ENCODE data around the gene TOPBP1.

Gene TOPBP1

GRCh38 chr3:133655731-133656515 lies 5.8 kb downstream of the TOPBP1 start:
- no peaks in the 10 kb centered on the region for H3K27me3 Mint-ChIP-seq
- H3K27ac Mint-ChIP-seq = no peak overlapping the region
- no peak overlapping the region for H3K4me3 Mint-ChIP-seq
- no peaks in the 10 kb centered on the region for H3K9me3 Mint-ChIP-seq (ENCODE audit: low read depth)
- peaks cover 5% of the 10 kb centered on the region for H3K36me3 Mint-ChIP-seq
- H3K4me1 Mint-ChIP-seq (ENCODE audit: low read depth) = peaks cover 16% of the 10 kb centered on the region

- Mint-ChIP-seq H3K27ac (no peak overlapping the region), H3K4me3 (no peak overlapping the region), H3K27me3 (no peaks in the 10 kb centered on the region), H3K9me3 (ENCODE audit: low read depth) (no peaks in the 10 kb centered on the region), H3K4me1 (ENCODE audit: low read depth) (peaks cover 5% of the 10 kb centered on the region), H3K36me3 (peaks cover 9% of the 10 kb centered on the region)
Measured at GRCh38 chr3:133649486-133650068, 12.2 kb downstream of the TOPBP1 start.

- Mint-ChIP-seq H3K27ac (no peak overlapping the region), H3K4me1 (ENCODE audit: low read depth) (peaks cover 5% of the 10 kb centered on the region), H3K36me3 (peaks cover 26% of the 10 kb centered on the region), H3K4me3 (no peak overlapping the region), H3K9me3 (ENCODE audit: low read depth) (no peaks in the 10 kb centered on the region), H3K27me3 (no peaks in the 10 kb centered on the region)
Measured at GRCh38 chr3:133644768-133645167, 17.0 kb downstream of the TOPBP1 start.

- H3K27me3 Mint-ChIP-seq = no peaks in the 10 kb centered on the region
- no peaks in the 10 kb centered on the region for H3K9me3 Mint-ChIP-seq (ENCODE audit: low read depth)
- no peak overlapping the region for H3K27ac Mint-ChIP-seq
- peaks cover 37% of the 10 kb centered on the region for H3K36me3 Mint-ChIP-seq
- H3K4me1 Mint-ChIP-seq (ENCODE audit: low read depth) = peaks cover 5% of the 10 kb centered on the region
- H3K4me3 Mint-ChIP-seq = no peak overlapping the region
Measured at GRCh38 chr3:133643611-133644010, 18.1 kb downstream of the TOPBP1 start.

- Mint-ChIP-seq H3K27me3 (no peaks in the 10 kb centered on the region), H3K9me3 (ENCODE audit: low read depth) (no peaks in the 10 kb centered on the region), H3K27ac (no peak overlapping the region), H3K36me3 (peaks cover 35% of the 10 kb centered on the region), H3K4me3 (no peak overlapping the region), H3K4me1 (ENCODE audit: low read depth) (no peaks in the 10 kb centered on the region)
Measured at GRCh38 chr3:133641254-133641653, 20.5 kb downstream of the TOPBP1 start.

- Mint-ChIP-seq H3K27me3 (no peaks in the 10 kb centered on the region), H3K27ac (no peak overlapping the region), H3K4me3 (no peak overlapping the region), H3K36me3 (peaks cover 22% of the 10 kb centered on the region), H3K9me3 (ENCODE audit: low read depth) (no peaks in the 10 kb centered on the region), H3K4me1 (ENCODE audit: low read depth) (peaks cover 6% of the 10 kb centered on the region)
Measured at GRCh38 chr3:133633439-133633838, 28.3 kb downstream of the TOPBP1 start.

- Mint-ChIP-seq H3K9me3 (ENCODE audit: low read depth) (no peaks in the 10 kb centered on the region), H3K27me3 (no peaks in the 10 kb centered on the region), H3K36me3 (peaks cover 24% of the 10 kb centered on the region), H3K27ac (no peak overlapping the region), H3K4me3 (no peak overlapping the region), H3K4me1 (ENCODE audit: low read depth) (peaks cover 5% of the 10 kb centered on the region)
Measured at GRCh38 chr3:133629146-133629545, 32.6 kb downstream of the TOPBP1 start.

GRCh38 chr3:133627789-133628188 lies 34.0 kb downstream of the TOPBP1 start:
- Mint-ChIP-seq H3K4me1 (ENCODE audit: low read depth) (peaks cover 5% of the 10 kb centered on the region), H3K9me3 (ENCODE audit: low read depth) (no peaks in the 10 kb centered on the region), H3K27me3 (no peaks in the 10 kb centered on the region), H3K36me3 (peaks cover 27% of the 10 kb centered on the region), H3K4me3 (no peak overlapping the region), H3K27ac (no peak overlapping the region)

GRCh38 chr3:133620066-133620784 lies 41.5 kb downstream of the TOPBP1 start:
- Mint-ChIP-seq H3K4me1 (ENCODE audit: low read depth) (no peaks in the 10 kb centered on the region), H3K27me3 (no peaks in the 10 kb centered on the region), H3K9me3 (ENCODE audit: low read depth) (no peaks in the 10 kb centered on the region), H3K27ac (no peak overlapping the region), H3K36me3 (peaks cover 19% of the 10 kb centered on the region), H3K4me3 (no peak overlapping the region)

- no peaks in the 10 kb centered on the region for H3K4me1 Mint-ChIP-seq (ENCODE audit: low read depth)
- H3K27ac Mint-ChIP-seq = no peak overlapping the region
- no peaks in the 10 kb centered on the region for H3K9me3 Mint-ChIP-seq (ENCODE audit: low read depth)
- no peak overlapping the region for H3K4me3 Mint-ChIP-seq
- peaks cover 17% of the 10 kb centered on the region for H3K36me3 Mint-ChIP-seq
- no peaks in the 10 kb centered on the region for H3K27me3 Mint-ChIP-seq
Measured at GRCh38 chr3:133611534-133611933, 50.2 kb downstream of the TOPBP1 start.

- Mint-ChIP-seq H3K27ac (no peak overlapping the region), H3K36me3 (peaks cover 17% of the 10 kb centered on the region), H3K27me3 (no peaks in the 10 kb centered on the region), H3K9me3 (ENCODE audit: low read depth) (no peaks in the 10 kb centered on the region), H3K4me1 (ENCODE audit: low read depth) (no peaks in the 10 kb centered on the region), H3K4me3 (no peak overlapping the region)
Measured at GRCh38 chr3:133610031-133610430, 51.7 kb downstream of the TOPBP1 start.

- no peak overlapping the region for H3K4me3 Mint-ChIP-seq
- no peaks in the 10 kb centered on the region for H3K27me3 Mint-ChIP-seq
- no peaks in the 10 kb centered on the region for H3K9me3 Mint-ChIP-seq (ENCODE audit: low read depth)
- no peaks in the 10 kb centered on the region for H3K4me1 Mint-ChIP-seq (ENCODE audit: low read depth)
- H3K36me3 Mint-ChIP-seq = peaks cover 18% of the 10 kb centered on the region
- no peak overlapping the region for H3K27ac Mint-ChIP-seq
Measured at GRCh38 chr3:133608388-133608787, 53.4 kb downstream of the TOPBP1 start.

GRCh38 chr3:133607816-133608215 lies 53.9 kb downstream of the TOPBP1 start:
- Mint-ChIP-seq H3K27me3 (no peaks in the 10 kb centered on the region), H3K9me3 (ENCODE audit: low read depth) (no peaks in the 10 kb centered on the region), H3K4me1 (ENCODE audit: low read depth) (no peaks in the 10 kb centered on the region), H3K27ac (no peak overlapping the region), H3K4me3 (no peak overlapping the region), H3K36me3 (peaks cover 20% of the 10 kb centered on the region)

- H3K36me3 Mint-ChIP-seq = peaks cover 22% of the 10 kb centered on the region
- no peaks in the 10 kb centered on the region for H3K27me3 Mint-ChIP-seq
- no peak overlapping the region for H3K27ac Mint-ChIP-seq
- H3K9me3 Mint-ChIP-seq (ENCODE audit: low read depth) = no peaks in the 10 kb centered on the region
- H3K4me1 Mint-ChIP-seq (ENCODE audit: low read depth) = no peaks in the 10 kb centered on the region
- no peak overlapping the region for H3K4me3 Mint-ChIP-seq
Measured at GRCh38 chr3:133606902-133607301, 54.8 kb downstream of the TOPBP1 start.

GRCh38 chr3:133606342-133606741 lies 55.4 kb downstream of the TOPBP1 start:
- Mint-ChIP-seq H3K27ac (no peak overlapping the region), H3K9me3 (ENCODE audit: low read depth) (no peaks in the 10 kb centered on the region), H3K4me3 (no peak overlapping the region), H3K4me1 (ENCODE audit: low read depth) (no peaks in the 10 kb centered on the region), H3K27me3 (no peaks in the 10 kb centered on the region), H3K36me3 (peaks cover 22% of the 10 kb centered on the region)

Measured in activated naive CD8-positive, alpha-beta T cell (primary cell).